Right atrium auricular region (tissue), 2 donors: ENCODE measurements around the gene FGFR2. TPM values are rescaled to one million over a fixed set of nuclear protein-coding genes. Genes with fewer than 3 reads are reported as not detected.
"Not testable (repeated sequence)": the region's sequence is repeated elsewhere in the genome, so short reads cannot be mapped to it uniquely, and the experiment has no call there.

ENCODE experiments used
- DNase-seq: peaks from one replicate; pipeline ENCODE4 v3.0.0-alpha.2; 2019; ENCODE audit warnings: low spot score
- H3K27ac ChIP-seq, 2 donors: fragments of 200-600 bp; sonication (generic); 1 replicate in 1 of 2; 2 replicates in 1 of 2; pipeline ENCODE4 v1.5.1; 2016 to 2019
- H3K27me3 ChIP-seq, 2 donors: fragments of 200-600 bp; sonication (generic); one replicate each; pipeline versions ENCODE4 v1.5.1 to v1.6.0; 2017 to 2019
- H3K36me3 ChIP-seq: fragments of 200-600 bp; sonication (generic); one replicate; pipeline ENCODE4 v1.5.1; 2016
- H3K4me1 ChIP-seq, 2 donors: fragments of 200-600 bp; sonication (generic); one replicate each; pipeline versions ENCODE4 v1.5.1 to v1.6.0; 2017 to 2019
- H3K4me3 ChIP-seq, 2 donors: fragments of 200-600 bp; sonication (generic); 1 replicate in 1 of 2; 2 replicates in 1 of 2; pipeline ENCODE4 v1.5.1; 2017 to 2019; ENCODE audit warnings: mild to moderate bottlenecking in 1 of 2, moderate library complexity in 1 of 2
- H3K9me3 ChIP-seq, 2 donors: fragments of 200-600 bp; sonication (generic); one replicate each; pipeline ENCODE4 v1.5.1; 2019
- CTCF ChIP-seq, 2 donors: fragments of 200-600 bp; sonication (generic); IDR thresholded peaks; one replicate each; pipeline ENCODE4 v1.5.1; 2019; ENCODE audit warnings: antibody characterized with exemption in 2 of 2
- total RNA-seq, 2 donors: library from RNA; depleted of rRNA; stranded (reverse); fragments of >200 nt; gene quantifications; one replicate each; pipeline ENCODE4 v1.1.0, GENCODE V29; 2016

The FGFR2 gene
- total RNA-seq, 2 donors from 2014 or later = 2.8 to 19.0 TPM

- H3K27me3 ChIP-seq = no peaks in the 10 kb centered on the region
- H3K9me3 ChIP-seq = no peaks in the 10 kb centered on the region
- TF ChIP-seq CTCF (IDR thresholded peaks at IDR 0.05) = no peak
- no peak overlapping the region for H3K27ac ChIP-seq
- H3K4me1 ChIP-seq = no peaks in the 10 kb centered on the region
- no peak for DNase-seq
- H3K4me3 ChIP-seq = no peak overlapping the region
- no peaks in the 10 kb centered on the region for H3K36me3 ChIP-seq
These were observed 41.8 kb downstream of the FGFR2 start for GRCh38 chr10:121556455-121556854.

GRCh38 chr10:121554916-121555315 lies 43.3 kb downstream of the FGFR2 start:
- not testable (repeated sequence) for H3K4me1 ChIP-seq, H3K4me3 ChIP-seq, DNase-seq

GRCh38 chr10:121553511-121554264 lies 44.6 kb downstream of the FGFR2 start:
- no peaks in the 10 kb centered on the region for H3K27me3 ChIP-seq
- H3K9me3 ChIP-seq = no peaks in the 10 kb centered on the region
- TF ChIP-seq CTCF (IDR thresholded peaks at IDR 0.05) = no peak
- H3K36me3 ChIP-seq = peaks cover 4% of the 10 kb centered on the region
- H3K4me1 ChIP-seq = no peaks in the 10 kb centered on the region
- no peak overlapping the region for H3K27ac ChIP-seq
- H3K4me3 ChIP-seq = no peak overlapping the region
- no peak for DNase-seq

More at GRCh38 chr10:121554916-121555315, 43.3 kb downstream of the FGFR2 start:
- not testable (repeated sequence) for H3K27me3 ChIP-seq, H3K9me3 ChIP-seq, H3K27ac ChIP-seq, H3K36me3 ChIP-seq

- no peak overlapping the region for H3K4me3 ChIP-seq
- peaks cover 4% of the 10 kb centered on the region for H3K36me3 ChIP-seq
- TF ChIP-seq CTCF (IDR thresholded peaks at IDR 0.05) = no peak
- H3K9me3 ChIP-seq = no peaks in the 10 kb centered on the region
- DNase-seq = no peak
- H3K27ac ChIP-seq = no peak overlapping the region
- no peaks in the 10 kb centered on the region for H3K27me3 ChIP-seq
- no peaks in the 10 kb centered on the region for H3K4me1 ChIP-seq
These were observed 45.5 kb downstream of the FGFR2 start for GRCh38 chr10:121552746-121553145.

- Histone ChIP-seq H3K27ac (no peak overlapping the region), H3K4me1 (no peaks in the 10 kb centered on the region), H3K36me3 (peaks cover 4% of the 10 kb centered on the region), H3K27me3 (no peaks in the 10 kb centered on the region), H3K9me3 (no peaks in the 10 kb centered on the region), H3K4me3 (no peak overlapping the region)
- no peak for DNase-seq
- TF ChIP-seq CTCF (IDR thresholded peaks at IDR 0.05) = no peak
These were observed 46.9 kb downstream of the FGFR2 start for GRCh38 chr10:121551210-121551885.

GRCh38 chr10:121544301-121544869 lies 53.9 kb downstream of the FGFR2 start:
- no peak overlapping the region for H3K4me3 ChIP-seq
- TF ChIP-seq CTCF (IDR thresholded peaks at IDR 0.05) = no peak
- H3K27me3 ChIP-seq = no peaks in the 10 kb centered on the region
- no peak overlapping the region for H3K27ac ChIP-seq
- no peaks in the 10 kb centered on the region for H3K36me3 ChIP-seq
- H3K4me1 ChIP-seq = no peaks in the 10 kb centered on the region
- H3K9me3 ChIP-seq = no peaks in the 10 kb centered on the region
- DNase-seq = no peak
